Measurements from ENCODE around the gene KCNMA1.

KCNMA1 gene

DNA sequence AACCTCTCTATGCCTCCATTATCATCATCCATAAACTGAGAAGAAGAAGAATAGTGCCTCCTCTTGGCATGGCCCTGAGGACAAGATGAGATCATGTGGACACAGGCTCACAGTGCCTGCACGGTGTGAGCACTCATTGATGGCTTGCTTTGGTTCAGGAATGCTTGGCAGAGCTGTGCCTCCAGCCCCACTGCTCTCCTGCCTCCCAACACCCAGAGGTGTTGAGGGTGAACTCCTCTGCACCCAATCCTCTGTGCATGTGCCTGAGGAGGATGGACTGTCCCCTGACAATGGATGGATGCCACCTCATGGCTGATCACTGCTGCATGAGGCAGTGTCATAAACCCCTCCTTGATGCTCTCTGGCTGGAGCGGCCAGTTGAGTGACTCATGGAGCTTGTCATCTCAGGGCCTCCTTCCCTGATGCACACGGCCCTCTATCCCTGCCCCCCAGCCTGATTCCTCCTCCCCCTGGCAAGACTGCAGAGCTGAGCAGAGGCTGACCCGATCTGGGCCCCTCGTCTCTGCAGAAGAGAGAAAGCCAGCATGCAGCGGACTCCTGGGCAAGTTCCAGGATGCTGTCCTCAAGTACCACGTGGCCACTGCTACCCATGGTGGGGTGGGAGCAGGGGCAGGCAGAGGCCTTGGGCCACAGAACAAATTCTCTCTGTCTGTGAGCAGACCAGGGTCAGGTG, 136.3 kb downstream of the KCNMA1 start:
- no peak overlapping the region for H3K4me3 ChIP-seq (ENCODE audit: low read length)
- no peak for TF ChIP-seq ZNF274 (IDR thresholded peaks at IDR 0.05; ENCODE audit: low read depth, low read length)

DNA sequence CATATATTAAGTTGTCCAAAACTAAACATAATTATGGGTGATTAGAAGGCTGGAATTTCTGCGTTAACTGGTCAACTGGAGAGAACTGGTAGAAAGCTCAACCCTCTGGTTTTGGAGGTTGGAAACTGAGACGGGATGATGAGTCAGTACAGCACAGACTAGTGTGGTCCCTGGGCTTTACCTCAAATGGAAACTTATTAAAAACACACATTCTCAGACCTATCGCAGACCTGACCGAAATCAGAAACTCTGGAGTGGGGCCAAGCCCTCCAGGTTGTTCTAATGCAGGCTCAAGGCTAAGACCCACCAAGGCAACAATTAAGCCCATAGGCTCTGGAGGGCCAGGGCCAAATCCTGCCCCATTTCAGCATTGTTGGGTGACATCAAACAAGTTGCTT, 136.9 kb downstream of the KCNMA1 start:
- TF ChIP-seq ZNF274 (IDR thresholded peaks at IDR 0.05; ENCODE audit: low read depth, low read length) = no peak
- H3K4me3 ChIP-seq (ENCODE audit: low read length) = no peak overlapping the region

- H3K4me3 ChIP-seq (ENCODE audit: low read length) = no peak overlapping the region
- TF ChIP-seq ZNF274 (IDR thresholded peaks at IDR 0.05; ENCODE audit: low read depth, low read length) = no peak
These were observed 138.8 kb downstream of the KCNMA1 start for GRCh38 chr10:77498829-77499228.

GRCh38 chr10:77498210-77498609, 139.4 kb downstream of the KCNMA1 start:
- TF ChIP-seq ZNF274 (IDR thresholded peaks at IDR 0.05; ENCODE audit: low read depth, low read length) = no peak
- H3K4me3 ChIP-seq (ENCODE audit: low read length) = no peak overlapping the region

DNA sequence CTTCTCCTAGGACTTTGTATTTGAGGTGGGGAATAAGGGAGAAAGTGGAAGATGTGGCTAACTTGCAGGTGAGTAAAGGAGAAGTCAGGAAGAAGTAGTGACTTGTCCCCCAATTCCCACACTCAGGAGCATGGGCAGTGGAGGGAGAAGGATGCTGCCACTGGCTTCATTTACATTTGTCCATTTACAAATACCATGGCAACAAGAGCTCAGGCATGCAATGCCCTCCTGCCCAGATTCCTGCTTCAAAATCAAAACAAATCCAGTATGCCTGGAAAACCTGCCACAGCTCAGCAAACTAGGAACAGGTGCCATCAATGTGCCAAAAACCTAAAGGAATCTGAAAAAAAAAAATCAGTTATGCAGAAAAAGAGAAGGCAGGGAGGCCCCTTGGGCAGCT, 139.9 kb downstream of the KCNMA1 start:
- no peak for TF ChIP-seq ZNF274 (IDR thresholded peaks at IDR 0.05; ENCODE audit: low read depth, low read length)
- no peak overlapping the region for H3K4me3 ChIP-seq (ENCODE audit: low read length)

- no peak for TF ChIP-seq ZNF274 (IDR thresholded peaks at IDR 0.05; ENCODE audit: low read depth, low read length)
- H3K4me3 ChIP-seq (ENCODE audit: low read length) = no peak overlapping the region
These were observed 140.6 kb downstream of the KCNMA1 start for GRCh38 chr10:77496941-77497420.

DNA sequence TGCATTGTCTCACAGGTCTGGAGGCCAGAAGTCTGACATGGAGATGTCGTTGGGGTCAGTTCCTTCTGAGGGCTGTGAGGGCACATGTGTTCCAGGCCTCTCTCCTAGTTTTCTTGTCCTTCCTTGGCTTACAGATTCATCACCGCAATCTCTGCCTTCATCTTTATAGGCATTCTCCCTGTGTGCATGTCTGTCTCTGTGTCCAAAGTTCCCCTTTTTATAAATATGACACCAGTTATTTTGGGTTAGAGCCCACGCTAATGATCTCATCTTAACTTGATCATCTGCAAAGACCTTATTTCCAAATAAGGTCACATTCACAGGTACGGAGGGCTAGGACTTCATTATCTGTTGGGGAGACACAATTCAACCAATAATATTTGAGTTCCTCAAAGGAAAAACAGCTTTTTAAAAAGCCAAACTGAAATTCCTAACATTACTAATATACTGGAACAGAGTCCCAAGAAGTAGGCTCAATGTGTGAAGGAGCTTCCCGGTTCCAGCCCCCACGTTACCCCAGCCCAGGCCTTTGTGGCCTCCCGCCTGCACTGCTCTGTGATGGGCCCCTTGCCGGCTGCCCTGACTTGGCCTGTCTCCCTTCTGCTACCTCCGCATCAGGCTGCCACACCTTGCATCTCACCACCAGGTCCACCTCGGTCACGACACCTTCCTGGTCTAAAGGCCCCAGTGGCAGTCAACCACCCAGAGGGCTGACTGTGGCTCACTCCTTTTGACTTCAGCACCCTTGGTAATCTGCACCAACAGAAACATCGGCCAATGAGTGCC, 142.7 kb downstream of the KCNMA1 start:
- TF ChIP-seq ZNF274 (IDR thresholded peaks at IDR 0.05; ENCODE audit: low read depth, low read length) = no peak
- no peak overlapping the region for H3K4me3 ChIP-seq (ENCODE audit: low read length)

GRCh38 chr10:77494327-77494726, 143.3 kb downstream of the KCNMA1 start:
- TF ChIP-seq ZNF274 (IDR thresholded peaks at IDR 0.05; ENCODE audit: low read depth, low read length) = no peak
- H3K4me3 ChIP-seq (ENCODE audit: low read length) = no peak overlapping the region

DNA sequence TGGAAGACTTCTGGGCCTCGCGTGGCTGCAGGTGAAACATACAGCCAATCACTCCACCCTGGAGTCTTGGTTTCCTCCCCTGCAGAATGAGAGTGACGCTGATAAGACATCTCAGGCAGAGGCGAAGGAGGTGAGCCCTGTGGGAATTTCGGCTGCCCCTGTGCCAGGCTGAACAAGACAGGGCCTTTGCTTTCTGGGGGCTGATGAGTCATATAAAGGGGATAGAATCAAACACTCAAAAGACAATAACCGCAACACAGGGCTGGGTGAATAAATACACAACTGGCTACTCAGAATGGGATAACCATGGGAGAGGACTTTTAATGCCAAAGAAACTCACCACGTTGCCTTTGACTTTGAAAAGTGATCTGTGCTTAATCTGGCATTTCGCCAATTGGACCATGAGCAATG, 143.8 kb downstream of the KCNMA1 start:
- no peak overlapping the region for H3K4me3 ChIP-seq (ENCODE audit: low read length)
- no peak for TF ChIP-seq ZNF274 (IDR thresholded peaks at IDR 0.05; ENCODE audit: low read depth, low read length)

DNA sequence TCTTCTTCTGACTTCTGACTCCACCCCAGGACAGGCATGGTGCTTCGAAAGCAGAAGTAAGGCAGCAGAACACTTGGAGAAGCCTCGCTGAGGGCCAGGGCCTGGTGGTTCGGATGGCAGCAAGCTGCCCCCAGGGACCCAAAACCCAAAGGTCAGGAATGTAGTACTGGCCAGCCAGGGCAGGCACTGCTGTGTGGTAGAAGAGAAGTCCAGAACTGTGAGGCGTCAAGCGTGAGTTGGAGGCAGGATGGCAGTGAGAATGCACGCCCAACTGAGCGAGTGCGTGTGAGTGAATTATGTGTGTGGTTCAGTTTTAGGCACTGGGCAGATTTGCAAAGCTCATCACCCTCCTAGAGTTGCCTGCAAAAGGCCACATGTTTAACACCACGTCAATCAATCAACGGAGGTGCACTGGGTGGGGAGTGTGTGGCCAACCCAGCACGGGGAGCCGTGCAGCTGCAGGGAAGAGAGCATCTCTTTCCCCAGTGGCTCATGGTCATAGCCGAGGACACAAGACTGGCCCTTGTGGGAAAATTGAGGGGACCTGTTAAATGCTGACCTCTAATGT, 144.3 kb downstream of the KCNMA1 start:
- no peak overlapping the region for H3K4me3 ChIP-seq (ENCODE audit: low read length)
- no peak for TF ChIP-seq ZNF274 (IDR thresholded peaks at IDR 0.05; ENCODE audit: low read depth, low read length)

- TF ChIP-seq ZNF274 (IDR thresholded peaks at IDR 0.05; ENCODE audit: low read depth, low read length) = no peak
These were observed 145.1 kb downstream of the KCNMA1 start for GRCh38 chr10:77492368-77492994.

DNA sequence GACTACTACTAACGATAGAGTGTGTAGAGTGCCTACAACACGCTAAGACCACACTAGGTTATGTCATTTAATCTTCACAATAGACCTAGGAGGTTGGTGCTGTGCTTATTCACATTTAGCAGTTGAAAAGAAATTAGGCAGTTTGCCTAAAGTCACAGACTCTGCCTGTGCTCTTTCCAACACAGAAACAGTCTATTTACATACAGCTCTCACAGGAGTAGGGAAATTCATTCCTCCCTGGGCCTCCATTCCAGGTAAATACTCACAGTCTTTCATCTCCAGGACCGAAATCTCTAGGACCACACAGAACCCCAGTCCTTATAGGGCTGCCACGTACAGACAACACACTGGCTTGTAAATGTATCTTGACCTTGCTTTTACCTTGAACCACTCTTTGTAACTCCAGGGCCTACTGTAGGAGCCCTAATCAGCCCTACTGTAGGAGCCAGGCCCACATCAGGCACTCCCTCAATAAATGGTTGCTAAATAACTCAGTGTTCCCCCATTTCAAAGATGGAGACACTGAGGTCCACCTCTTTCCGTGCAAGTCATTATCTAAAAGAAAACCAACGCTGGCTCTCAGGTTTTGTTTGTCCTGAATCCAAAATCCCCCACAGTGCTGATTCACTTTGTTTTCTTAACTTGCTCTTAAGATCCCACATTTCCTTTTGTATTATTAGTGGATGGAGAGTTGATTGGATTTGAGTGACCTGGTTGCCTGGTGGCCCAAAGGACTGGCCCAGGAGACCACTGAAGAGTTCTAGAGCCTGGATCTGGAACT, 146.9 kb downstream of the KCNMA1 start:
- no peak for TF ChIP-seq ZNF274 (IDR thresholded peaks at IDR 0.05; ENCODE audit: low read depth, low read length)
- no peak overlapping the region for H3K4me3 ChIP-seq (ENCODE audit: low read length)

More at GRCh38 chr10:77492368-77492994, 145.1 kb downstream of the KCNMA1 start:
- H3K4me3 ChIP-seq (ENCODE audit: low read length) = no peak overlapping the region

DNA sequence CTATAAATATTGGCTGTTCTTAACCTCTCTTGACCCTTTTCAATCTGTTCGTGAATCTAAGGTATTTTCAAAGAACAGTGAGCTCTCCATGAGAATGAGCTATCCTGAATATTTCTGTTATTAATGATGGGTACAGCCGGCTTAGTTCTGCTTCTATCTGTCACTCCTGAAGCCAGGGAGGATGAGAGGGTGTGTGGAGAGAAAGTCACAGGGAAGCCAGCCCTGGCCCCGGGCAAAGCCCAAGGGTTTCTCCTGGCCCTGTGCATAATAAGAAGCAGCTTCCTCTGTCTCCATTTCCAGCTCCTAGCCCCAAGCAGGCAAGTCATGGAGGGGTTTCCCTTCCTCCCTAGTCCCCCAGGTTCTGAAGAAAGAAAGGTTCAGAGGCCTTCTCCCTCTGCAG, 151.1 kb downstream of the KCNMA1 start:
- H3K4me3 ChIP-seq (ENCODE audit: low read length) = no peak overlapping the region
- TF ChIP-seq ZNF274 (IDR thresholded peaks at IDR 0.05; ENCODE audit: low read depth, low read length) = no peak

DNA sequence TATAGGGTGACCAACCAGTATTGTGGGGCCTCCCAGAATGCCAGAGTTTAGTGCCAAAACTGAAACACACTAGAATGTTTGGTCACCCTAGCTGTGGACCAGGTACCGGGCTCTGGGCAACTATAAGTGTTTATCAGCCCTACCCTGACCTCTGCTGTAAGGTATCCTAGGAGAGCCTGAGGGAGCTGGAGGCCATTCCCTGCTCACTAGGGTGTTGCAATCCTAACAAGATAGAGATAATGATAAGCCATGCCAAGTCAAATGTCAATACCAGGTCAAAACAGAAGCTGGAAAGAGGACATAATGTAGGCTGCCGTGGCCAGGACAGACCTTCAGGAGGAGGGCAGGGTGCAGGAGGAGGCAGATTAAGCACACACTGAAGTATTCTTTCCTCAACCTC, 151.8 kb downstream of the KCNMA1 start:
- TF ChIP-seq ZNF274 (IDR thresholded peaks at IDR 0.05; ENCODE audit: low read depth, low read length) = no peak
- H3K4me3 ChIP-seq (ENCODE audit: low read length) = no peak overlapping the region
